Measurements from ENCODE around the gene VGLL2.

Gene VGLL2

DNA sequence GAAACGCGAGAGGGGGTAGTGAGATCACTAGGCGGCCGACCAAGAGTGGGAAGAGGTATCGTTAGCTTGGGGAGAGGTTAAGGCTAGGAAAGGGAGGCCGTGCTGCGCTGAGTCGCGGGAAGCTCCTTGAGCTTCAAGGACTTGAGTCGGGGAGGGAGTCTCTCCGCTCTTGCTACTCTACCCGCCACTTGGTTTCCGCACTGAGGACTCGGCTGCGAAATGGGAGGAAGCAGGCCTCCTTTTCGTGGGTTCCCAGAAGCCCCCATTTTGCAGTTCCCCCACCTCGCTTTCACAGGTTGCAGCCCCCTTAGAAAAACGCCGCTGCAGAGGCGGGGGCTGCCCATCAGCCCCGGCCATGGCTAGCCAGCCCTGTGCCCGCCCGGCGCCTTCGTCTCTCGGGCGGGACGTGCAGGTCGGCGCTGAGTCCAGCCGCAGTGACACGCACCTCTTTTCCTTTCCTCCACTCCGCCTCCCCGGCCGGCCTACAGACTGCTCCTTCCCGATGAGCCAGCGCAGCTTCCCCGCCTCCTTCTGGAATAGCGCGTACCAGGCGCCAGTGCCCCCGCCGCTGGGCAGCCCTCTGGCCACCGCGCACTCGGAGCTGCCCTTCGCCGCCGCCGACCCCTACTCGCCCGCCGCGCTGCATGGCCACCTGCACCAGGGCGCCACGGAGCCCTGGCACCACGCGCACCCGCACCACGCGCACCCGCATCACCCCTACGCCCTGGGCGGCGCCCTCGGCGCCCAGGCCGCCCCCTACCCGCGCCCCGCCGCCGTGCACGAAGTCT is 4.9 kb downstream of the VGLL2 start:
- in situ Hi-C loops (cut with HindIII; ENCODE audit: low pct_ligation_motif_present, low sequenced_read_pairs), result no loop called here
- DNase-seq, result no peak
- no peak overlapping the region for H3K4me3 ChIP-seq (ENCODE audit: low read depth, low read length)
- H3K27ac ChIP-seq, result no peak overlapping the region
- TF ChIP-seq CTCF (IDR thresholded peaks at IDR 0.05; ENCODE audit: low read depth, low read length, missing control alignments), result no peak
- no peaks in the 10 kb centered on the region for H3K36me3 ChIP-seq (replicated peaks)
- peaks cover 82% of the 10 kb centered on the region for H3K27me3 ChIP-seq (replicated peaks)

- no peak for TF ChIP-seq CTCF (IDR thresholded peaks at IDR 0.05; ENCODE audit: low read depth, low read length, missing control alignments)
- DNase-seq, result no peak
- no peak overlapping the region for H3K27ac ChIP-seq
- H3K36me3 ChIP-seq (replicated peaks), result no peaks in the 10 kb centered on the region
- in situ Hi-C loops (cut with HindIII; ENCODE audit: low pct_ligation_motif_present, low sequenced_read_pairs), result no loop called here
- H3K27me3 ChIP-seq (replicated peaks), result peaks cover 80% of the 10 kb centered on the region
- no peak overlapping the region for H3K4me3 ChIP-seq (ENCODE audit: low read depth, low read length)
These were observed 5.6 kb downstream of the VGLL2 start for GRCh38 chr6:117270843-117271507.

DNA sequence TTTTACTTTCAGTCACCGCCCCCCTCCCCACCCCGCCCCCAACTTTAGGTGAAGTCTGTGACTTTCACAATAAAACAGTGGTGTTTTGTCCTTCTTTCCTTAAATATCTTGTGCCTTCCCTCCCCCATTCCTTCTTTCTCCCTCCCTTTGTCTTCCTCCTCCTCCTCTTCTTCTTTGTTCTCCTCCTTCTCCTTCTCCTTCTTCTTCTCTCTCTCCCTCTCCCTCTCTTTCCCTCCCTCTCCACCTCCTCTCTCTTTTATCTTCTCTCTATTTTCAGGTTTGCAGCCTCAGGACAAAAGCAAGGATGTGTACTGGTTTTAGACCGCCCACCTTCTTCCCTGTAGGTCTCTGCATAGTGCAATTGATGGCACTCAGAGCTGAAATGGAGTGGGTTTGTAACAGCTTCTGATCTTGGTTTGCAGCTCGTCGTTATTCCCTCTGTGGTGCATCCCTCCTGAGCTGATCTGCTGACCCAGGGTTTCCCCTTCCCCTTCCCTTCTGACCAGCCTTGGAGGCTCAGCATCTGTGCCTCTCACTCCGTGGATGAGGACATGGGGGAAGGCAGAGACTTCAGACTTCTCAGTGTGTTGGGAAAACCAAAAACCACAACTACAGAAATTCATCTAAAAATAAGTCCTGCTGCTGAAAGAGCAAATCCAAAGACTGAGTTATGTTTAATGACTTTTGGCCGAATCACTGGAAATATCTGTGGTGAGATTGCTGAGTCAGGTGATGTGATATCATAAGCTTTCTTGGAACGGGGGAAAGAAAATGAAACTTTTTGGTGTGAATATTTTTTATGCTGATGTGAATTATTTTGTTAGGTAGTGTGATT is 6.9 kb downstream of the VGLL2 start:
- H3K27ac ChIP-seq, result no peak overlapping the region
- peaks cover 71% of the 10 kb centered on the region for H3K27me3 ChIP-seq (replicated peaks)
- H3K36me3 ChIP-seq (replicated peaks), result no peaks in the 10 kb centered on the region
- no peak for DNase-seq
- in situ Hi-C loops (cut with HindIII; ENCODE audit: low pct_ligation_motif_present, low sequenced_read_pairs), result no loop called here
- no peak for TF ChIP-seq CTCF (IDR thresholded peaks at IDR 0.05; ENCODE audit: low read depth, low read length, missing control alignments)
- H3K4me3 ChIP-seq (ENCODE audit: low read depth, low read length), result no peak overlapping the region

- Histone ChIP-seq H3K4me3 (ENCODE audit: low read depth, low read length) (no peak overlapping the region), H3K27me3 (replicated peaks) (peaks cover 66% of the 10 kb centered on the region), H3K27ac (no peak overlapping the region), H3K36me3 (replicated peaks) (no peaks in the 10 kb centered on the region)
- no peak for DNase-seq
- in situ Hi-C loops (cut with HindIII; ENCODE audit: low pct_ligation_motif_present, low sequenced_read_pairs), result no loop called here
- TF ChIP-seq CTCF (IDR thresholded peaks at IDR 0.05; ENCODE audit: low read depth, low read length, missing control alignments), result no peak
These were observed 7.5 kb downstream of the VGLL2 start for GRCh38 chr6:117272891-117273290.

DNA sequence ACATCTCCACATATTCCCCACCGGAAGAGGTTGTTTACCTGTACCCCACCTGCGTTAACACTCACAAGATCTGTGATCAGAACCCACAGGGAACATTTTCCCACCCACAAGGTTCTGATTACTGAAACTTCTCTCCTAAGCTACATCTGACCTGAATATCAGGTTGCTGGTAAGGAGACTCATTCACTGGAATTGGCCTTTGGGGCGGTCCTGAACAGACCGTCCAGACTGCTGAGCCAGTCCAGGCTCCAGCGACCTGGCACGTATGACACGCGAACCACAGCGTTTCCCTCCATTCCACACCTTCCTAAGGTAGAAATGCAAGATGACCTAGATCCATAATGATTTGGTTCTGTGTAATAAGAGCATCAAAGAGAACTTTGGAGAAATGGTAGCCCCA is 9.8 kb downstream of the VGLL2 start:
- H3K36me3 ChIP-seq (replicated peaks), result no peaks in the 10 kb centered on the region
- no peak overlapping the region for H3K27ac ChIP-seq
- no peak for TF ChIP-seq CTCF (IDR thresholded peaks at IDR 0.05; ENCODE audit: low read depth, low read length, missing control alignments)
- in situ Hi-C loops (cut with HindIII; ENCODE audit: low pct_ligation_motif_present, low sequenced_read_pairs), result no loop called here
- DNase-seq, result no peak
- H3K27me3 ChIP-seq (replicated peaks), result peaks cover 45% of the 10 kb centered on the region
- H3K4me3 ChIP-seq (ENCODE audit: low read depth, low read length), result no peak overlapping the region
